IPS-NIHi7 (cell line): ENCODE data around the gene BTD.

Experiments
- DNase-seq: peaks from one replicate; pipeline ENCODE4 v3.0.0; 2012; ENCODE audit warnings: mixed read lengths; ENCODE audit errors: extremely low spot score

Gene BTD

DNA sequence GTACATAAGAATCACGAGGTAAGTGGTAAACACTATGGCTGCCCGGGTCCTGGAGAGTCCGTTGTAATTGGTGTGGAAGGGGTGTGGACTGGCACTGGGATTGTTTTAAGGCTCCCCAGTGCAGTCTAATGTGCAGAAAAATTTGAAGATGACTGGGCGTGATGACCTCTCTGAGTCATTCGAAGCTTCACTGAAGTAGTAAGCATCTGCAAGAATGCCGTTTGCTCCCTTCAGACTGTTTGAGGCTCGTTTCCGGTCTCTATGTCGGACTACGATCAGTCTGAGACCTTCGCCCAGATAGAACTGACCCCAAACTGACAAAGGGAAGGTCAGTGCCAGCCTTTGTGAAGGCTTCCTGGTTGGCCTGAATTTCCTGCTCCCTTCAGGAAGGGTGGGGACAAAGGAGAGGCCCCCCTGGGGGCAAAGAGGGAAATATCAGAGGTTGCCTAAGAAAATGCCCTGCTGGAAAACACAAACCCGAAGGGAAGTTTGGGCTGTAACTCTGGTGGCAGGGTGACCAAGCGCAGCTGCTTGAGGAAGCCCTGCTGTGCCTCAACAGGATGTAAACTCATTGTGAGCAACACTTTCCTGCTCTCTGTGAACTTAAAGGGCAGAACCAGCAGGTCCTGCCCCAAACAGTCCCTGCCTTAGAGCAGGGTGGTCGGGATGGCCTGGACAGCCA is 34.6 kb downstream of the BTD start:
- no peak for DNase-seq

DNA sequence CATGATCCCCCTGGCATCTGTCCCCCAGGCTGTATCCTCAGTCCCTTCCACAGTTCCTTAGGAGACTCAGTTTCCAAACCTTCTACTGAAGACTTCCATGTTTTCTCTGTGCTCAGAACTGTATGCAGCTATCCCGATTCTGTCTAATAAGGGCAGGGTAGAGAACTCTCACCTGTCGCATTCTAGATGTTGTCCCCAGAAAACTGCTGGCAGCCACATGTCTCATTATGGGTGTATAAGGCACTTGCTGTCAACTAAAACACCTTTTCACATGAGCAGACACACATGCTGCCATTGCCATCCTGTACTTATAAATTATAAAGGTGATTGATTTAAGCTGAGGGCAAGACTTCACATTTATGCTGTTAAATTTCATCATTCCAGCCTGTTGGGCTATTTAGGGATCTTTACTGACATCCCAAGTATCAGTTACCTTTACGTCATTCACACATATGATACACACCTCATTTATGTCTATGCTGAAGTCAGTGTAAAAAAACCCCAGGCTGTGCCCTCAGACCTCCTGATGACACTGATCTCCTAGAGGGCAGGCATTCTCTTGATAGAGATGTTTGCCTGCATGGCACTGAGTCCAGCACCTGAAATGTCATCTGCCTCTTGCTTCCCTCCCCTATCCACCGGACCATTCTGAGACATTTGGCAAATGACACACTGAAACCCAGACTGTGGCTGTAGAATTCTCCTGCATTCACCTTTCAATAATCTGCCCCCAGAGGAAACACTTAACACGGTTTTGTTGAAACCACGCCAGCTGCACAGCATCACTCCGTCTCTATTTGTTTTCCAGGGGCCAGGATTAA is 35.8 kb downstream of the BTD start:
- DNase-seq: no peak

DNA sequence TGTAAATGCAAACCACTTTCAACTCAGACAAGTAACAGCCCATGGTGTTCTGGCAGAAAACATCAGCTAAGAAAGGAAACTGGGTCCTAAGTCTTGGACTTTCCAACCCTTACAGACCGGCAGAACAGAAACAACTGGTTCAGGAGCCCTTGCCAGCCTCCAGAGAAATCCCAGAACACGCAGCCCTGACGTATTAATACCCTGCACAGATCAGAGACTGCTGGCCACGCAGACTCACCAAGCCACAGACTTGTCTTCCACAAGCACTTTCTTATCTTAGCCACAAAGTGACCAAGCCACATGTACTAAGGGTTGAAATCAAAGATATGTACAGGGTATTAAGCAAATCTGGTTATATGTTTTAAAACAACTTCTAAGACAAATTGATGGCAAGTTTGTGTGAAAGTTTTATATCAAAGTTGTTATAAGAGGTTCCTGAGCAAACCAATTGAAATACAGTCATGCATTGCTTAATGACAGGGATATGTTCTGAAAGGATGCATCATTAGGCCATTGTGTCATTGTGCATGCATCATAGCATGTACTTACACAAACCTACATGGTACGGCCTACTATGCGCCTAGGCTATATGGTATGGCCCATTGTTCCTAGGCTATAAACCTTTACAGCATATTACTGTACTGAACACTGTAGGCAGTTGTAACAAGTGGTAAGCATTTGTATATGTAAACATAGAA is 36.8 kb downstream of the BTD start:
- no peak for DNase-seq

DNA sequence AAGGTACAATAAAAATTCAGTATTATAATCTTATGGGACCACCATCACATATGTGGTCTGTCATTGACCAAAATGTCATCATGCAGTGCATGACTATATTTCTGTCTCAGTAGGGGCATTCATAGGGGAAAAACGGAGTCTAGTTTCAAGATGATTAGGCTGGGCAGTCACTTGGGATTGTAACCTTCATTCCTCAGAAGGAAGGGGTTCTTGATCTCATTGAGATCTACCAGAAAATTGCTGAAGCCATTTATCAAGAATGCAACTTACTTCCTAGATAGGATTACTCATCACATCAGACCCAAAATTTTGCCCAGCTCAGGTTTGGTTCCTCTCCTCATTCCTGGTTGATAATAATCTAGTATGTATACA is 37.3 kb downstream of the BTD start:
- no peak for DNase-seq

DNA sequence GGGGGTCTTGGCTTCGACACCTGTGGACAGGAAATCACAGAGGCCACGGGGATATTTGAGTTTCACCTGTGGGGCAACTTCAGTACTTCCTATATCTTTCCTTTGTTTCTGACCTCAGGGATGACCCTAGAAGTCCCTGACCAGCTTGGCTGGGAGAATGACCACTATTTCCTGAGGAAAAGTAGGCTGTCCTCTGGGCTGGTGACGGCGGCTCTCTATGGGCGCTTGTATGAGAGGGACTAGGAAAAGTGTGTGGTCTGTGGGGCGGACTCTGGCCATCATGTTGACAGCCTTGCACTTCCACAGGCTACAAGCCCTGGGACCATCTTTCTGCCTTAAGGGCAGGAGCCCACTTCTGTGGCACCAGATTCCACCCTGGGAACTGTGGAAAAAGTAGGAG is 43.7 kb downstream of the BTD start:
- no peak for DNase-seq

DNA sequence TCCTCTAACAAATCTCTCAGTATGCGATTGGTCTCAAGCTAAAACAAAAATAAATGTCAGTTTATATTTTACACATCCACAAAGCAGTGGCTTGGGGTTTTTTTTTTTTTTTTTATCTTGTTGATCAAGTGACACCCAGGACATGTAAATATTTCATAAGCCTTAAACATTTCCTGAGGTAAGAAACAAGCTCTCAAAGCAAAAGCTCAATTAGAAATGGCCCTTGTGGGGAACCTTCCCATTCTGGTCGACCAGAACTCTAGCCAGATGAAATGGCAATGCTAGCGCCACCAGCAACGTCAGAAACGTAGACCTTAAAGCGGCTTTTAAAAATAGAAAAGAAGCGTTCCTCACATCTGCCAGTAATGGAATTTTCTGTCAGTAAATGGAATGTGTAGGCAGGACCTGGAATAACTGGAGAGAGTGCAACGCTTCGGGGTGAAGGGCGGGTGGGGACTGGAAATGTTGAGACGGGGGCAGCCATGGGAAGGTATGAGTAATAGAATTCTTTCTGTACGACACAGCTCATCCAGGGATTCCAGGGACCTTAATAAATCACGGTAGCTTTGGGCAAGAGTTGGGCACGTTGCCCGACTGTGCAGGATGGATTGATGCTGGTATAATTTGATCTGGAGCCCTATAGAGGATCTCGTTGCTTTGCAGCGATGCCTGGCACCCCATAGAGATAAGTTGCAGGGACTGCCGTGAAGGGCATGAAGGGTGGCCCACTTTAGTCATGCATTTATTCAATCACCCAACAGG is 44.4 kb downstream of the BTD start:
- DNase-seq: no peak

DNA sequence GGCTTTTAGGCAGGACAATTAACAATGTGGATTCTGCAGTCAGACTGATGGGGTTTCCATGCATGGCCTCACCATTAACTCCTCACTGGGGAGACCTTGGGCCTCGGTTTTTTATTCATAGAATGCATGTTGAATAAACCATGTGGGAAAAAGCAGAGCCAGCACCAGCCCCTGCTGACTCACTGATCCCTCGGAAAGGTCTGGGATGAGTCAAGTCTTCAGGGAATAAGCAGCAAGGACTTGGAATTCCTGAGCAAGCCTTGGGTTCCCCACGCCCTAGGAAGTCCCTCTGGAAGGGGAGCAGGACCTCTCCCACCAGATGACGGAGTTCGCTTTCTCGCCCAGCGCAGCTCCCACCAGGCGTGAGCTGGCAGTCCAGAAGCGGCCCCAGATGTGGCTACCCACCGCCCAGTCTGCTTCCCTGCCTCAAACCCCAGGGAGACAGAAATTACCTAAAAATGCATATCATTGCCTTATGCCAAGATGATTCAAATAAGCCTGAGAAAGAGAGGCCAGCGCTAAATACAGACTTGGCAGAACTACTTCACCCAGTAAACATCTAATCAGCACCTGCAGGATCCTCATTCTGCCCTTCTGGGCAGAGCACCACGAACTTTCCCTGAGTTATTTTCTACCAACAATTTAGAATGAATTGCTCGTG is 45.4 kb downstream of the BTD start:
- DNase-seq: peak; percentile 54

DNA sequence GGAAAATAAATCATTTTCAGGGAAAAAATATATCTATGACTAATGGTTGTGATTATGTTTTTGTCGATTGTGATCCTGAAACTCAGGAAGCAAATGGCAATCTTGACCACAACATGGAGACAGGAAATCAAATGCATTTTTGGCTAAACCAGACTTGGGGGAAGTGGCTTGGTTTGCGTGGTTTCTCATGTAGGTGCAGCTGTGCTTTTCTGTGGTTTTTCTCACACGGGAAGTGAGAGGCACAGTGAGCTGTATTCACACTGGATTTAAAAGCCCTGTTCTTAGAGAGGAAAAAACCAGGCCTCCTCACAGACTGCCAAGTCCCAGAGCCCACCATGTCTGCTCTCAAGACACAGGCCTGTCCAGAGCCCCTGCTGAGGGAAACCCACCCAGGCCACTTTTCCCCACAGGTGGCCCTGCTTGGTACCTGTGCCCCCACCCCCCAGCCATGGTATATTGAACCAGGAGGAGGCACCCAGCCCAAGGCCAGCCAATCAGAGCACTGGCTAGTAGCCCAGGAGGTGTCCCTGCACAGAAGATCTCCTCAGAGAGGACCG is 46.1 kb downstream of the BTD start:
- no peak for DNase-seq

DNA sequence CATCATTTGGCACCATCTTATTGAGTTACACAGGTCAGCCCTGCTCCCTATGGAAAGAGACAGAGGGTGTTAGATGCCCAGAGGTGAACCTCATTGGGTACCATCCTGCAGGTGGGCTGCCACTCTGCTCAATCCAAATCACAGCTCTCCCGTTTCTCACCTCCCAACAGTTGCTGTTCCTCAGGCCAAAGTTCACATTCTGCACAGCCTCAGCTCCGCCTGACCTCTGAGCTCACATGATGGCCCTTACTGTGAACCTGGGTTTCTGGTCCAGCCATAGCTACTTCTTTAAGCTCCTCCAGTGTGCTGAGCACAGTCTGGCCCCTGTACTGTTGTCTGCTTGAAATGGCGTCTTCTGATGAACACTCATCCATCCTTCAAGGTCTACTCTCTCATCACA is 47.8 kb downstream of the BTD start:
- DNase-seq: no peak

DNA sequence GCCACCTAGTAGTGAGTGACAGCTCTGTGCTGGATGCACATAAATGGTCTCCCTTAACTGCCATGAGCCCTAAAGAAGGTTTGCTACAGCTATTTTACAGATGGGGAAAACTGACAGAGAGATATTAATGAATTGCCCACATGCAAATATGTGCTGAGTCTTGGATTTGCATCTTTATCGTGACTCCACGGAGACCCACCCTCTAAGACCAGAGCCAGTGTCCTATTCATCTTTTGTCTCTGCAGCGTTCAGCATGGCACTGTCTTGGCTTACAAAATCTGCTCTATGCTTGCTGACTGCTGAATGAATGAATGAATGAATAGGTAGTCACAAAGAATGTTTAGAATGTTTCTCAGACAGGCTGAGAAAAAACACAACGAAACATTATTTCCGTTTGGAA is 48.3 kb downstream of the BTD start:
- no peak for DNase-seq

DNA sequence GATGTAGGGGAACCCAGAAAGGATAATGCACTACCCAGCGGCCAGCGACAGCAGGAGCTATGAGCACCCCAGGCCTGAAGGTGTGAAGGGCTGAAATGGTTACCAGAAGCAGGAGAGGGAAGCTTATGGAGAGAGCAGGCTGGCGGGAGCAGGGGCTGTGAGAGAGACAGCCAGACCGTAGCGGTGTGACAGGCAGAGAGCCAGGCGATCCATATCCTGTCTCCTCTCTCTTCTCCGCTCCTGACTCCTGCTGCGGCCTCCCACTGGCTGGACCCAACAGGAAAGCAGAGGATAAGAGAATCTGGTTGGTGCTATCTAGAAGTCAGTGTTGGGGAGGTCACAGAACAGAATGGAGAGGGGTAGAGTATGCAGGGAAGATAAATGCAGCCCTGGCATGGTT is 49.9 kb downstream of the BTD start:
- no peak for DNase-seq

DNA sequence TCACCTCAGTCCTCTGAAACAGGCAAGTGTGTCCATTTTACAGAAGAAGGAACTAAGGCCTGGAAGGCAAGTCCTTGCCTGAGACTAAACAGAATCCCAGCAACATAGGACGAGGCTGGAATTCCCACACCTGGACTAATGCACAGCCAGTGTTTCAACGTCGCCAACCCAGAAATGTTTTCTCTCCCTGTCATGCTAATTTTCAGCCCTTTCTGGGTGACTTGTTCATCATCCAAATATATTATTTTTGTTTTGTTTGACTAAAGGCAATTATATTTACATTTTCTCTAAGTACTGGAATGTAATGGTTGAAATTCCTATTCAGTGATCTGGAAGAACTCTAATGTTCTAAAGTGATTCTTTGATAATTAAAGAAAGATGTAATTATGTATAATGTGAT is 51.8 kb downstream of the BTD start:
- DNase-seq: no peak

DNA sequence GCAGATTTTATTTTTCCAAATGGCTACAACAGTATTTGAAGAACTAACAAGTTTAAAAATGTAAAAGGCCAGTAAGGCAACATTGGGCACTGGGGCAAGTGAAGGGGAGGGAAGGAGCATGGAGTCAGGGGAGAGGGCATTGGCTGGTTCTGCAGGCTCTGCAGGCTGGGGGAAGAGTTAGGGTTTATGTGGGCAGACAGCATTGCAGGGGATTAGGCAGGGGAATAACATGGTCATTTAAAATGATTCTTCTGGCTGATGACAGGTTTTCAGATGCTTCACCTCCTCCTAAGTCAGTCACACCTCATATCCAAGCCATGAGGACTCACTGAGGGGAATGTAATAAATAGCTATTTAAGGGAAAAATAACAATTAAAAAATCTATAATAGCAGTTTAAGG is 52.6 kb downstream of the BTD start:
- DNase-seq: no peak

DNA sequence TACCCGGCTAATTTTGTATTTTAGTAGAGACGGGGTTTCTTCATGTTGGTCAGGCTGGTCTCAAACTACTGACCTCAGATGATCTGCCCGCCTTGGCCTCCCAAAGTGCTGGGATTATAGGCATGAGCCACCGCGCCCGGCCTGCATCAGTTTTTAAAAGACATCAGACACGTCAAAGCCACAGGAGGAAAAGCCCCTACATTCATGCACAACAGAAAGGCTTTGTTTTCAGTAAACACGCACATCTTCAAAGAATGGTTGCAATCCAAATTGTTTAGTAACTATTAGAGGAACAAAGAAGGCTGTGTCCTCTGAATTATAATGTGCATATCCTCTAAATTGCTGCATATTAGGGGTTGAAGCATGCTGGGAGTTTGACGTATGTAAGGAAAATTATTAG is 53.3 kb downstream of the BTD start:
- DNase-seq: no peak

DNA sequence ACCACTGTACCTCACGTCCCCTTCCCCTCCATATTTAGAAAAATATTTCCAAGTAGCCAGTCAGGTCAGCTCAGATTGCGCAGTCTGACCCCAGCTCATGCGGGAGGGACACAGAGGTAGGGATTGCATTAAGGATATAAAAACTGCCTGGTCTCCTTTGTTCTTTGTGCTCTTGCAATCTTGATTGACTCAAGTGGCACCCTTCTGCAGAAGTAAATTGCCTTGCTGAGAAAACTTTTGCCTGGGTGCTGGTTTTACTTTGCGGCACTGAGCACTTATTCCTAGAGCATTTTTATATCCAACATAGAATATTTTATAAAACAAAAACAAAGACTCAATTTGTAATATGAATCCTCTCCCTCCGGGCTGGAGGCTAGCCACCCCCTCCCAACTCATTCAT is 54.8 kb downstream of the BTD start:
- DNase-seq: no peak

DNA sequence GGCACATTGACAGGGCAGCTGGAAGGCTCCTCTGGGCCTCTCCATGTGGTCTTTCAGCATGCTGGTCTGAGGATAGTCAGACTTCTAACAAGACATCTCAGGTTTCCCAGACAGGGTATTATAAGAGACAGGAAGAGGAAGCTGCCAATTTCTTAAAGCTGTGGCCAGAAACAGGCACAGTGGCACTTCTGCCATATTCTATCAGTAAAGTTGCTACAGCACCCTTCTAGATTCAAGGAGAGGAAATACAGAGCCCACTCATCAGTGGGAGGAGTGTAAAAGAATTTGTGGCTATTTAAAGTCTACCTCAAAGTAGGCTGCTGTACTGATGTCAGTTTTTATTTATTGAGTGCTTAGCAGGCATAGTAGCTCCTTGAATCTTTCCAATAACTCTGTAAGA is 55.5 kb downstream of the BTD start:
- DNase-seq: no peak

DNA sequence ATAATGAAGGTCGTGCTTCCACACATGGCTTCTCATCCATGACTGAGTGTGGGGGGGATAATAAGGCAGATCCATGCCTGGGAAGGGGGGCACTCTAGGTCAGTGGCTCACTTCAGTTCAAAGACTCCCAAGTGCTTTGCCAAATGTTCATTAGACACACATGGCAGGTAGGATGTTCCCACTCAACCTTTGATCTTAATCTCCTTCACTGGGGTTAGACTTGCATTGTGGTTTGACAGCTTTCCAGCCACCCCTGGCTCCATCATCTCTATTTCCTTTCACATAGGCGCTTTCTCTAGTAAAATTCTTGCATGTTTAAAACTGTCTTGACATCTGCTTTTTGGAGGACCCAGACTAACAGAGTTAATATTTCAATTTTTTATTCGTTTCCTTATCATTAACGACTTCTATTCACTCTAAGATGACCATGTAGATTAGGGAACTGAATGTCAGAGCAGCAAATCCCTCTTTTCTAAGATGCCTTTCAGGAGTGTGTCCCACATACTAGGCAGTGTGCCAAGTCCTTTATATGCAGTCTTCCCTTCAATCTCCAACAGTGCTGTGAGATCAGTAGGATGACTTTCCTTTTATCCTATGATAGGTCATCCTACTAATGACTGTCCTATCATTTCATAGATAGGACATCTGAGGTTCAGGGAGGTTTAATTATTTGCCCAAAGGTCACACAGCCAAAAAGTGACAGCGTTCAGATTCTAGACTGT is 57.9 kb downstream of the BTD start:
- no peak for DNase-seq

DNA sequence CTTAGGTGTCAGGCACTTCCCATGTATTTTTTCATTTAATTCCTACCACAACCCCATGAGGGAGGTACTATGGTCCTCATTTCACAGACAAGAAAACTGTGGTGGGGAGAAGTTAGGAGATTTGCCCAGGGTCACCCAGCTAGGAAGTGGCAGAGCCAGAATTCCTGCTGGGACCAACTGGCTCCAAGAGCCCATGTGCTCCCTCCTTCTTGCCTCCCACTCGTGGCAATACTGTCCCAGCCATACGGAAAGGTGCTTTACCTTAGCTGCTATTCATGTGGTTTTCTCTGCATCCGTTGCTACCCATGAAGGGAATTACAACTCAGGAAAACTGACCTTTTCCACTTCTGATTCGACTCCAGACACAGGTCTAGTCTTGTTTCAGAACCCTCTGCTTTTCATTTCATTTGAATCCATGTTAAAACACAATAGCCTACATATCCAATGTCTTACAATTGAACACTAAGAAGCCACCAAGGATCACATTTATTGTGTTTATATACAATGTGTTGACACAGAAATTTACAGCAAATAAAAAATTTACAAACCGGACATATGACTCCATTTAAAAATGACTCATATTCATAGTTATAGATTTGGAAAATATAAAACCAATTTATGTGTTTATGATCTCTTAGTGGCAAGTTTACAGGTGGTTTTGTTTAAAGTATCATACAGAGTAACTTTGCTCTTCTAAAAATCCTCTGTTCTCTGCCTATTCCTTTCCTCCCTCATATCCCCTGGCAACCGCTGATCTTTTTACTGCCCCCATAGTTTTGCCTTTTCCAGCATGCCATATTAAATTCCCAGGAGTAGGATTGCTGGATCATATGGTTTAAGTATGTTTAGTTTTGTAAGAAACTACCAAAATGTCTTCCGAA is 58.8 kb downstream of the BTD start:
- DNase-seq: no peak

DNA sequence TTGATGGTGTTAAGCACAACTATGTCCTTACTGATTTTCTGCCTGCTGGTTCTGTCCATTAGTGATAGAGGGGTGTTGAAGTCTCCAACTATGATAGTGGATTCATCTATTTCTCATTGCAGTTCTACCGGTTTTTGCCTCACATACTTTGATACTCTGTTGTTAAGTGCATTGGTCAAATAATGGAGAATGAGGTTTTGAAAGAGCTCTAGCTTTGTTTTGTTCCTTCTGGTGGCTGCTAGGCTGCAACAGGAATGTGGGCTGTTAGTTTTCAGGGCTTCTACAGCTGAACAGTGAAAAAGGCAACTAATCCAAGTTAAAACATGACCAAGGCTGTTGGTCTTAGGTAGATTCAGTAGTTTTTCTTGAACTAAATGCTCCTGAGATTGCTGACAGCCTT is 62.6 kb downstream of the BTD start:
- no peak for DNase-seq
